IPS-18c (cell line): Measurements from ENCODE around the gene CPVL.
"Not testable (repeated sequence)": the region's sequence is repeated elsewhere in the genome, so short reads cannot be mapped to it uniquely, and the experiment has no call there.

Source experiments
- H3K4me3 ChIP-seq: 2 replicates; pipeline ENCODE4 v1.7.0; 2013; ENCODE audit warnings: low read depth, mild to moderate bottlenecking, low read length, moderate library complexity; ENCODE audit not compliant: insufficient read depth
- H3K9me3 ChIP-seq: one replicate; pipeline ENCODE4 v1.6.1; 2013; ENCODE audit warnings: mild to moderate bottlenecking, low read length, moderate library complexity; ENCODE audit not compliant: control insufficient read depth, insufficient read depth

CPVL gene

DNA sequence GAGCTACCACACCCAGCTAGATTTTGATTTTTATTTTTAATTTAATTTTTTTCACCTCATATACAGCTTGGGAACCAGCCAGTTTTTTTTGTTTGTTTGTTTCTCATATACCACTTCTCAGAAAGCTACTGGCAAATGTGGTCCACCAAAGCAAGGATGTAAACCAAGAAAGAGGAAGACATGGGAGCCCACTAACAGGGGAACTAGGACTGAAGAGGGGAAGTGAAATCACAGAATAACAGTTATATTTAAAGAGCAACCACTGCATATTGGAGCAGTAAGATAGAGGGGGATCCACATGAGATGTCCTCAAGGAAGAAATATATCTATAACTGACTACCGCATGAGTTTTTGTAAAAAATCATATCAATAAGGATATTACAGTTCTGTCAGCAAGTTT is 10.5 kb downstream of the CPVL start:
- no peak overlapping the region for H3K4me3 ChIP-seq

DNA sequence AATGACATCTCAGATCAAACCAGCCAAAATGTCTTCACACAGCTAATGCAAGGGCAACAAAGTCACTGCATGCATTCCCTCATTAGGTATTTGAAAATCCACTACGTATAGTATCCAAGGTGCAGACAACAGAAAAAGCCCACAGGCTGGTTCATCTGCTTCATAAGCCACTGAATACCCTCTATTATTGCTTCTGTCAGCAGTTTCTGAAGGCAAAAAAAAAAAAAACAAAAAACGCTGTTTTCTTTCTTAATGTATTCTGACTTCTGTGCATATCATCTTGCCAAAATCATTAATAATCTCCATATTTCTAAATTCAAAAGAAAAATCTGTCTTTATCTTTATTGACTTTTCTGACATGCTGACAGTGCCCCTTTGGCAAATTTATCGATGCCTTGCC is 13.4 kb downstream of the CPVL start:
- Histone ChIP-seq H3K9me3 (no peaks in the 10 kb centered on the region), H3K4me3 (no peak overlapping the region)

More for the DNA sequence above, 10.5 kb downstream of the CPVL start:
- no peaks in the 10 kb centered on the region for H3K9me3 ChIP-seq

DNA sequence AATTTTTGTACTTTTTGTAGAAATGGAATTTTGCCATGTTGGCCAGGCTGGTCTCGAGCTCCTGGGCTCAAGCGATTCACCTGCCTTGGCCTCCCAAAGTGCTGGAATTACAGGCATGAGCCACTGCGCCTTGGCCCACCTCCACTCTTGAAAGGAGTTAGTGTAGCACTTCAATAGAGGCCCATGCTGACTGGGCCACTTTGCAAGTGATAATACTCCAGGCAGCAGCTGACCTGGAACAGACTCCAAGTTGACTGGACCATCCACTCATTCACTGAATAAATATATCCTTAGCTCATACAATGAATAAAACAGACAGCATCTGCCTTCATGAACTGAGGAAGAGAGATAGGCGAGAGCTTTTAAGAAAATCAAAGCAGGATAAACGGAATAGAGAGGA is 14.7 kb downstream of the CPVL start:
- Histone ChIP-seq H3K4me3 (no peak overlapping the region), H3K9me3 (no peaks in the 10 kb centered on the region)

DNA sequence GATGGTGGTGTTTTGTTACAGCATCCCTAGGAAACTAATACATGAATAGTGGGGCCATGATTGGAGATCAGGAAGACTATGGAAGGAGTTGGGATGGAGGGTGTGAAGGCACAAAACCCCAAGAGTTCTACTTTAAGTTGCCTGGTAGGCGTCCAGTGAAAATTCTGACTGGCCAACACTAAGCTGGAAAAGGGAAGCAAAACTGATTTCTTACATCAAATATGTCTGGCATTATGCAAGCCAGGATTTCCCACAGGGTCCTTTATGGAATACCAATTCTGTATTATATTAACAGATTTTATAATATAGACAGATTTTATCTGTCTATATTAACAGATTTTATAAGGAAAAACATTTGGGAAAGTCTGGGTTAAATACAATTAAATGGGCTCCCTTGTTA is 16.2 kb downstream of the CPVL start:
- no peaks in the 10 kb centered on the region for H3K9me3 ChIP-seq
- H3K4me3 ChIP-seq, result no peak overlapping the region

DNA sequence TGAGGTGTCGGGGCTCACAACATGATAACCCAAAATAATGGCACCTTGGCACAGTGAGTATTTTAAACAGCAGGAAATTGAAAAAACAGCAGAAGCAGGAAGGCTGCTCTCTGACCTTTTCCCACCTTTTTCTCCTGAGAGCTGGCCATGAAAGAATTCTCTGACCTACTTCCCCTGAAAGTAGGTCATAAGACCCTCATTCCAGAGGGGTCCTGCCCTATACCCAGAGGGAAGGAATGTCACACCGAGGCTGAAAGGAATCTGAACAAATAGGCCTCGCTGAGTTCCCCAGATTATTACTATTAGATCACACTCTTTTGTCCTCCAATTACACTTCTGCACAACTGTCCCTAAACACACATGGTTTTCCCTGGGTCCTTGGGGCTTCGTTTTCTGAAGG is 18.8 kb downstream of the CPVL start:
- no peak overlapping the region for H3K4me3 ChIP-seq
- no peaks in the 10 kb centered on the region for H3K9me3 ChIP-seq

DNA sequence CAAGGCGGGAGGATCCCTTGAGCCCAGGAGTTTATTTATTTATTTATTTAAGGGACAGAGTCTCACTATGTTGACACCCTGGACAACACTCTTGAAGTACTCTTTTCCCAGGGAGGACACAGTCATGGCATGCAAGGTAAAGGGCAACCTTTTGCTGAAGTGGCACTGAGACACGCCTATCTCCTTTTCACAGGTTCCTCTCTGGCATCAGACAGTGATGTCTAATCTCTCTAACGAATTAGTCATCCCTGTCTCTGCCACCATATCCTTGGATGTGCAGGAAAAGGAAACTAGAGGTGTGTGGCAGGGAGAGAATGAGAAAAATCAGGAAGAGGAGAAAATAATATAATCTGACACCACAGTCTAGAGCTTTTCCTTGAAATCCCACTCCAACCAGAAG is 19.5 kb downstream of the CPVL start:
- H3K9me3 ChIP-seq, result no peaks in the 10 kb centered on the region
- H3K4me3 ChIP-seq, result no peak overlapping the region

DNA sequence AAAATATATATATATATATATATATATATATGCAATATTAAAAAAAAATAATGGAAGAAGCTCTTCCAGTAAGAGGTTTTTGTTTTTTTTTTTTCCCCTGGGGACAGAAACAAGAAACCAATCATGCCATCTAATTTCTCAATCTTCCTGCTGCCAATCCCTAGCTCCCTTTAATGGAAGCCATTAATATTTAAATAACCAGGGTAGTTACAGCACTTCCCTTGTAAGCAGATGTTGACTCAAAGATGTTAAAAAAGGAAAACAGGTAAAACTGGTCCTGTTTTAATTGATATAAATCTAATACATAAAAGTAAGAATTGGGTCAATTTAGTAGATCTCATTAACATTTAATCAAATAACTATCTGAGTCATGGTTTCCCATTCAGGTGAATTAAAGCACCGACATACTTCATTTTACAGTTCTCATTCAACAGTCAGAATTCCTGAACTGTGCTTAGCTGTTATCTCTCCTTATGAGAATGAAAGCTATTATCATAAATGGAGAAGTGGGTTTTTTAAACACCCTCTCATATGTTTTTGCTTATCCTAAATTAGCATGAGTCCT is 22.6 kb downstream of the CPVL start:
- Histone ChIP-seq H3K9me3 (no peaks in the 10 kb centered on the region), H3K4me3 (no peak overlapping the region)

DNA sequence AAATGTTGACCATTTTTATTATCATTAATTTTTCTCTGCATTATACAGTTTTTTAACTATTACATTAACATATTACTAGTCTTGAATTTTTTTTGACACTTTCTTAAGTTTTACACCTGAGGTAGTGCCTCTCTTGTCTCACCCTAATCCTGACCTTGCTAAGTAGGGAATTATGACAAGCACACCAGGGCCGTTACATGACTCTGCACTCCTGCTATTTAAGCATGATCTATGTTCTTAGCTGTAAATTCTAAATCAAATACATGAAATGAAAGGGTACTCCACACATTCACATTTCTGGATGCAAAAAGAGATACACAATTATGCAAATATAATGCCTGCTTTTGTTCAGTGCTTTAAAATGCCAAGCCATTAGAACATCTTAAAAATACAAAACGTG is 23.6 kb downstream of the CPVL start:
- Histone ChIP-seq H3K9me3 (no peaks in the 10 kb centered on the region), H3K4me3 (no peak overlapping the region)

DNA sequence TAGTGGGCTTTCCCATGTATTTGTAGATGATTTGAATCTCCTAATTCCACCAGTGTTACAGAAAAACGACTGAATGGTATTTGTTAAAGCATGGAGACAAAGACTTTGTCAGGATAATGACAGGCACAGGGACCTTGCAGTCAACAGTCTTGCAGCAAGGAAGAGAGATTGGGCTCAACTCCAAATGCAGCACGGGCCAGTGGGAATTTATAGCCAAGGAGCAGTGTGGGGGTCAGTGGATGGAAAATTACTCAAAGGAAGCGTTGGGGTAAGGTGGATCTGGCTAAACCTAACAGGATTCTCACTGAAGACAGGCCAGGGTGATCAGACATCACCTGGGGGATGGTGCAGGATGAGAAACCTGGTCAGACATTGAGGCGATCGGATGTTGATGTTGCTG is 24.3 kb downstream of the CPVL start:
- Histone ChIP-seq H3K9me3 (no peaks in the 10 kb centered on the region), H3K4me3 (no peak overlapping the region)

DNA sequence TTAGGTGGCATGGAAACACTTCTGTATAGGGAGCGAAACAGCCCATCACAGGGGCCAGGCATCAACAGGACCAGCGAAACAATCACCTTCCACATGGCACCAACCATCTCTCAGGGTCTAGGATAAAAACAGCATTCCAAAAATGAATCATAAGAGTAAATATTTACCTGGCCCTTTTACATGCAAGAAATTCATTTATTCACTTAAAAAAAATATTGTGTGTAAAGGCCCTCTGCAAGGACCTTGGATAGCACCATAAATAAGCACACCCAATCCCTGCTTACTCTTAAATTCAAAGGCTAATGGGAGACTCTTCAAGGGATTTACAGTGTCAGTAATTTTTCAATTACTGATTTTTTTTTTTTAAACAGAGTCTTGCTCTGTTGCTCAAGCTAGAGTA is 25.4 kb downstream of the CPVL start:
- H3K9me3 ChIP-seq, result no peaks in the 10 kb centered on the region
- H3K4me3 ChIP-seq, result no peak overlapping the region

DNA sequence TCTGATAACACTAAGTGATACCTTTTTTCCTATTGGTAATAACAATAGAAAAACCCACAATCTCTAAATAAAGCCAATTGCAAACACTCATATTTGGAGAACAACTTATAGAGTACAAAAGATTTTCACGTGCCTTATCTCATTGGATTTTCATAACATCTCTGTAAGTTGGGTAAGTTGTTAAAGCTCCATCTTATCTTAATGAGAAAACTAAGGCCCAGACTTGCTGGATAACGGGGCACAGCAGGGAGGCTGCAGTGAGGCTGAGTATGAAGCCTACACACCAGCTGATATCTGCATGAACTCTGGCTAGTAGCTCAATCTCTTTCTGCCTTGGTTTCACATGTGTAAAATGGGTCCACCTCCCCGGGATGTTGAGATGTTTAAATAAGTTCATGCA is 26.8 kb downstream of the CPVL start:
- no peak overlapping the region for H3K4me3 ChIP-seq
- H3K9me3 ChIP-seq, result no peaks in the 10 kb centered on the region

DNA sequence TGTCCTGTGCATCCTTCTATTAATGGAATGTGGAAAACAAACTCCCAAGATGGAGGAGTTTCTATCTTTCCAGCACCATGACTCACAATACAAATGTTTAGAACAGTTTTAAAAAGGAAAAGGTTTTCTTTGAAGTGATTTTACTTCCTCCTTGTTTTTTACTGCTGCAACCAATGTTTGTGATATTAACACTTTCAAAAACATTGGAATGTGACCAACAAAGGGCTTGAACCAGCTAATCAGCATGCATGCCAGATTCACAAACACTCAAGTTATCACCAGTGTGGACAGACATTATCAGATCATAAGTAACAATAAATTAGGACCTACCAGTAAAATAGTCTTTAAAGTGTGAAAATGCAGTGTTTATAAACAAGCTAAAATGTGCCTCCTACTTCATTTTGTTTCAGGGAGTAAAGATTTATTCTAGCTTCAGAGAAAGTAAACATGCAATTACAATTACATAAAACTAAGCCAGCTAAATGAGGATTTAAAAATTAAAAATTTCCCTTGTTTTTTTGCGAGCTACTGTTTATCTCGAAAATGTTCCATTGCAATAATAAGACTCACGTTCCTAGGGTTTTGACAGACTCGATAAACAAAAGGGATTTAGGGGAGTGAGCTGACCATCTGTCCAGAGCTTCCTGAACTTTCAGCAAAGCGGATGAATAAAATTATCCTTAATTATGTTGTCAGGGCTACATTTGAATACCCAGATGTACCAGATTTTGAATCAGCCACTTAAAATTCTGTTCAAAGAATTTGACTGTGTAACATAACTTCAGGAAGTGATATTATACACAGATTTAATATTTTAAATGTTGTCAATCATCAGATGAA is 29.8 kb downstream of the CPVL start:
- no peak overlapping the region for H3K4me3 ChIP-seq
- no peaks in the 10 kb centered on the region for H3K9me3 ChIP-seq

DNA sequence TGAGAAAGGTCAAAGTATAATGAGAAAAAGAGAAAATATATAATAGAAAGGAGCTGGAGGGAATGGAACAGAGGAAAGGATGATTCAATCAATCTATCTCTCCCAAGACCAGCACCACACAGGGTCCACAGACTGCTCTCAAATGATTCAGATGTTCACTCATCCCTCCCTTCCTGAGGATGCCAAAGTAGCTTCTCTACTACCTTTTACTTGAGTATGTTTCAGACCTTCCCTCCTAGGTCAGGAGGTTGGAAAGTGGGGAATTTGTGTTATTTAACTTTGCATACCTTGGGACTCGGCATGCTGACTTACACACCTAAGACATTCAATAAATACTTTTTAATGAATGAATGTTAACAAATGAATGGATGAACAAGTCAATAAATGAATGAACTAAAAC is 30.6 kb downstream of the CPVL start:
- Histone ChIP-seq H3K9me3 (no peaks in the 10 kb centered on the region), H3K4me3 (no peak overlapping the region)

DNA sequence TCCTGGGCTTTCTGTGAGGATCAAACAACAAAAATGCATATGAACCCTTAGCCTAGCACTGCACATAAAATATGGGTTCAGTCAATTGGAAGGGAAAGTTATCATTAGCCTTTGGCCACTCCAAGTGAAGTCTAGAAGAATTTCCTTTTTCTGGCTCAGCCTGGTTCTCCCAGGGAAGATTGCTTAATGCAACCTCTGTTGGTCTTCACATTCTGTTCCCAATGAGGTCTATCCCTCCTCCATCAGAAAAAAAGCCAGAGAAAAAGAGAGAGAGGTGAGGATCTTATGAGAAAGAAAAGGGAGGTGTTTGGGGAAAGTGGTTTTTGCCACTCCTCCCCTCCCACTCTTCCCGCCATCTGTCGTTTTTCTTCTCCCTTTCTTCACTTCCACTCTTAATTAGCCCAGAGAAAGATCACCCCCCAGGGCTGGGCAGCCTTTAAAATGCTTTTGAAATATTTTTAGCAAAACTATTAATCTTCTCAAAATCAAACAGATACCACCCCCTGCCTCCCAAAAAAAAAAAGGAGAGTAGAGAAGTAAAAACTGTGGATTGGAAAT is 31.1 kb downstream of the CPVL start:
- Histone ChIP-seq H3K9me3 (no peaks in the 10 kb centered on the region), H3K4me3 (no peak overlapping the region)

DNA sequence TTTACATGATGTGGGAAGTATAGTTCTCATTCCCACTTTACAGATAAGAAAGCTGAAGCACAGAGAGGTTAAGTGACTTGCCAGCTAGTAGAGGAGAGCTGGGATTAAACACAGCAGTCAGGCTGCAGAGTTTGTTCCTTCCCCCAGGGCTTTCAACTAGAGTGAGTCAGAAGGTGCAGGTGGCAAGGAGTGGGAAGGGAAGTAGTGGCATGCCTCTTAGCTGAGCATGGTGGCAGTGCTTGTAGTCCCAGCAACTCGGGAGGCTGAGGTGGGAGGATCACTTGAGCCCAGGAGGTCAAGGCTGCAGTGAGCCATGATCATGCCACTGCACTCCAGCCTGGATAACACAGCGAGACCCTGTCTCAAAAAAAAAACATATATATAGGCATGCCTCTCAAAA is 32.1 kb downstream of the CPVL start:
- H3K4me3 ChIP-seq, H3K9me3 ChIP-seq: not testable (repeated sequence)

DNA sequence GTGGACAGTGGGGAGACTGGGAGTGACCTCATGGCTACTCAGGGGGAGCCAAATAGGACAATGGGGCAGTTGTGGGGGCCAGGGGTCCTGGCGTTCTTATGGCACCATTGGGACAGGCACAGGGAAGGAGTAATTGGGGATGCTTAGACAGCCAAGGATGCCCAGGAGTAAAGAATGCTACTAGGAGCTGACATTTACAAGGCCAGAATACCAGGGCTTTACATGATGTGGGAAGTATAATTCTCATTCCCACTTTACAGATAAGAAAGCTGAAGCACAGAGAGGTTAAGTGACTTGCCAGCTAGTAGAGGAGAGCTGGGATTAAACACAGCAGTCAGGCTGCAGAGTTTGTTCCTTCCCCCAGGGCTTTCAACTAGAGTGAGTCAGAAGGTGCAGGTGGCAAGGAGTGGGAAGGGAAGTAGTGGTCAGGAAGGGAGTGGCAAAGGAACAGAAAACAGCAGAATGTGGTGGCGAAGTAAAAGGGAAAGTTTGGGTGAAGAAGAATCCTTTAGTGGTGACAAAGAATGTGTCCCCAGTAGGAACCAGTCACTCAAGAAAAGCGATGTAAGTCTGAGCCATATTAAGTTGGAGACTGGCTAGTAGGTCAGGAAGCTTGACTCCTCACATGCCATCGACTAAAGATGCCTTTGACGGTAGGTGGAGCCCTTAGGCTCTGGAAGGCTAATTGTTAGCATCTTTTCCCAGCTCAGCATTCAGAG is 32.8 kb downstream of the CPVL start:
- no peak overlapping the region for H3K4me3 ChIP-seq

DNA sequence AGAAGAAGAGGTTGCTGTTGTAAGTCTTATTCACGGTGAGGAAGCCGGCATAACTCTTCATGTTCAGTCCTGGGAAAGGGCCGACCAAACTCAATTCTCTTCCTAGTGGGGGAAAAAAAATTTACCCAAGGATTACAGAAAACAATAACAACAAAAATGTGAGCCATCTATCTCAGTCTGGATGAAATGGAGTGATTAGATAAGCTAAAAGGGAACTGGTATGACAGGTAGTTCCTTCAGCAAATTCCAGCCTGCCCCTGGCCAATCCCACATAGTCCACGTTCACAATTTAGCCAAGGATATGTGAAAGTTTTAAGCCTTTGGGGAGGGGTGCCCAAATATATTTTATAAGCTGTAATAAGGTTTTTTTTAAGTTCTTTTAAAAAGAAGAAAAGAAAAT is 33.6 kb downstream of the CPVL start:
- H3K4me3 ChIP-seq, result no peak overlapping the region
- H3K9me3 ChIP-seq, result no peaks in the 10 kb centered on the region

More for the DNA sequence above, 32.8 kb downstream of the CPVL start:
- H3K9me3 ChIP-seq, result no peaks in the 10 kb centered on the region

DNA sequence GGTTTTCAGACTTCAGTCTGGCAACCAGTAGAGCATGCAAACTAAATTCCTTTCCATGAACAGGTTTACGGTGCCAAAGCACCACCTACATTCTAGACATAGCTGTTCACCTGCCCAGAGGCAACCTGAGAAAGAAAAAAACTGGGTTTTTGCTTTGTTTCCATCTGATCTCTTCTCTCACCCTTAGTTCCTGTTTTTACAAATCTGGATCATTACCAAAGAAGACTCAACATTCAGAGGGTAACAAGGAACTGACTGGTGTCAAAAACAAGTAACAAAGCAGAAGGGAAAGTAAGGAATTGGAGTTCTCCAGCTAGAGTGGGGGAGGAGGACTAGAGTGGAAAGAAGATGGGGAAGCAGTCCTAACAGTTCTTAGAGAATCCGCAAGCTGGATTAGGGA is 36.4 kb downstream of the CPVL start:
- no peak overlapping the region for H3K4me3 ChIP-seq
- H3K9me3 ChIP-seq, result no peaks in the 10 kb centered on the region
